ENCODE data around the gene PDZRN4. TPM values are rescaled to one million over a fixed set of nuclear protein-coding genes. Genes with fewer than 3 reads are reported as not detected.
"Not testable (repeated sequence)": the region's sequence is repeated elsewhere in the genome, so short reads cannot be mapped to it uniquely, and the experiment has no call there.

PDZRN4 gene
- total RNA-seq, 1 donor from 2014 or later = 0.22 TPM

DNA sequence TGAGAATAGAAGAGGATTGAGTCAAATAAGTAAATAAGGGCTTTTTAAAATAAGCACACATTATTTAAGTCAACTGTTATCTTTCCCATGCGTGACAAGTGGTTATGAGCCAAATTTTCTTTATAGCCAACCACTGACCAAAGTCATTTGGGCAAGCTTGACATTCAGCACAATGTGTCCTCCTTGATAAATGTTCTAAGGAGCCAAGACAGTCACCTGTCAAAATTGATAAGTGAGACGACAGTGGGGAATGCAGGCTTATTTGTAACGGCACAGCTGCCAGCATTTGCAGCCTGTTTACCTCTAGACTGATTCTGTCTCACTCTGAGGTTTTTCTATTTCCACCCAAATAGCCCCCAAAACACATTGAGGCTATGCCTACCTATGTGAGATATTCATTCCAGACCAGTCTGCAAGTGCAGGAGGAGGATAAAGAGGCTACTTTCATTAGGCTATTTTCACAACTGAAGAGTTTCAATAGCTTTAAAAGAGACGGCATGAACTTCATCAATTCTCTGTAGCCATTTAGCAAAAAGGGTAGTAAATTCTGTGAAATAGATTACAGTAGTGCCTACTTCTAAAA lies 339.5 kb downstream of the PDZRN4 start:
- DNase-seq = no peak
- ATAC-seq = no peak
- intact Hi-C loops (cut with micrococcal nuclease) = no loop called here

DNA sequence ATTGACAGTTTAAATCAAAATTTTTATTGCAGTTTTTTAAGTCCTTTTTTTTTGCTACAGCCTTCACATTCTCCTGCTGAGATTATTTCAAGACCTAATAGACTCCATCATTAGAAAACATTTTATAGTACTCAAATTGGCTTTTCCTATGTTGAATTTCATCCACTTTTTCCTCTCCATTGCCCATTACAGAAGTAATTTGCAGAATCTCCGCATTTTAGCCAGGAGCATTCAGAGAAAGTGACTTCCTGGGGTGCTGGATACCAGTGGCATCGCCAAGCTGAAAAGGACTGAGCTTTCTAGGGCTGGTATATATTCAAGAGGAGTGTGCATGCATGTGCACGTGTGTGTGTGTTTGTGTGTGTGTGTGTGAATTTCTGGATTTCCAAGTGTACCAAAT lies 340.8 kb downstream of the PDZRN4 start:
- ATAC-seq (no peak), DNase-seq (no peak)
- intact Hi-C loops (cut with micrococcal nuclease) = no loop called here

GRCh38 chr12:41530441-41530840 lies 342.3 kb downstream of the PDZRN4 start:
- intact Hi-C loops (cut with micrococcal nuclease) = no loop called here
- ATAC-seq (no peak), DNase-seq (no peak)

- DNase-seq = peak; percentile 86
- intact Hi-C loops (cut with micrococcal nuclease) = no loop called here
- ATAC-seq = peak; percentile 97
Observed at GRCh38 chr12:41531147-41531829, 343.2 kb downstream of the PDZRN4 start.

GRCh38 chr12:41532072-41532471 lies 344.0 kb downstream of the PDZRN4 start:
- intact Hi-C loops (cut with micrococcal nuclease) = no loop called here
- DNase-seq (no peak), ATAC-seq (no peak)

- intact Hi-C loops (cut with micrococcal nuclease) = no loop called here
- no peak for ATAC-seq
- no peak for DNase-seq
Observed at GRCh38 chr12:41536813-41537490, 348.8 kb downstream of the PDZRN4 start.

DNA sequence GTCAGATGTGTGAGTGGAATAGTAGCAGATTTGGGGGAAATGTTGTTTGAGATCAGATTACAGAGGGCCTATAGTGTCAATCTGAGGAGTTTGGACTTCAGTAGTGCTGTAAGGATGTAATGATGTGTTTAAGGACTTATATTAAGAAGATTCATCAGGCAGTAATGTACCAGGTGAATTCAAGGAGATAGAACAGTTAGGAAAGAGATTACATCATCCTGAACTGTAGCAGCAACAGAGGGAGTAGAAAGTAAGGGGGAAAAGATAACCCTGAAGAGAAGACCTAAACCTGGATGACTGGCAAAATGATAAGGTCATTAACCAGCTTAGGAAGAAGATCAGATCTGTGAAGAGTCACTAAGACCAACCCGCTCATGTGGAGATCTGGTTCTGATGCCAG lies 349.4 kb downstream of the PDZRN4 start:
- DNase-seq = no peak
- no peak for ATAC-seq
- intact Hi-C loops (cut with micrococcal nuclease) = no loop called here

DNA sequence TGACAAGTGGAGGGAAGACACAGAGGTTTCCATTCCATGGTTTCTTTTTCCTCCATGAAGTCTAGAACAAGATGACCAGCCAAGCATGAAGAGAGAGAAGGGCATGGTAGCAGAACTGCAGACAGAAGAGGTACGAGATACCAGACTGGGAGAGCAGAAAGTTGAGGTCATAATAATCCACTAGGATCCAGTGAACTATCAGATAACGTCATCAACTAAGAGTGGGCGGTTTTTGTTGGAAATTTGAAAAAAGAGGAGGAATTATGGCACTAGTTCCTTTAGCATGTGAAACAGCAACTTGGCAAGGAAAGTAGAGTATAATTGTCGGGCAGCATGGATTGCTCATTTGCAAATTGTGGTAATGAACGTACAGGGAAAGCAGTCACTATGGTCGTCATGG lies 357.6 kb downstream of the PDZRN4 start:
- intact Hi-C loops (cut with micrococcal nuclease) = no loop called here
- DNase-seq (no peak), ATAC-seq (no peak)

DNA sequence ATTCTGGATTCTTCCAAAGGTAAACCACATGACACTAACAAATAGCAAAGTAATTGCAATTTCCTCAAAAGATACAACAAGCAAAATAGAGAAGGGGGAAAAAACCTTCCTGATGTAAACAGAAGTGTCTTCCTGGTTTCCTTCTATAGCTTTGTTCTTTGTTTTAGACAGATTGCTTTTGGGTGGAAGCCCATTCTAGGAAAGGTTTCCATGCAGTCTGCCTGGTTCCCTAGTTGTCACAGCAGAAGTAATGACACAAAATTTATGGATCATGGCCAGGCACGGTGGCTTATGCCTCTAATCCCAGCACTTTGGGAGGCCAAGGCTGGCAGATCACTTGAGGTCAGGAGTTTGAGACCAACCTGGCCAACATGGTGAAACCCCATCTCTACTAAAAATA lies 359.0 kb downstream of the PDZRN4 start:
- ATAC-seq; intact Hi-C loops (cut with micrococcal nuclease); DNase-seq: not testable (repeated sequence)

GRCh38 chr12:41548926-41549325 lies 360.8 kb downstream of the PDZRN4 start:
- DNase-seq (no peak), ATAC-seq (no peak)
- intact Hi-C loops (cut with micrococcal nuclease) = no loop called here

- no peak for ATAC-seq
- intact Hi-C loops (cut with micrococcal nuclease) = no loop called here
- DNase-seq = no peak
Observed at GRCh38 chr12:41552588-41552987, 364.5 kb downstream of the PDZRN4 start.

DNA sequence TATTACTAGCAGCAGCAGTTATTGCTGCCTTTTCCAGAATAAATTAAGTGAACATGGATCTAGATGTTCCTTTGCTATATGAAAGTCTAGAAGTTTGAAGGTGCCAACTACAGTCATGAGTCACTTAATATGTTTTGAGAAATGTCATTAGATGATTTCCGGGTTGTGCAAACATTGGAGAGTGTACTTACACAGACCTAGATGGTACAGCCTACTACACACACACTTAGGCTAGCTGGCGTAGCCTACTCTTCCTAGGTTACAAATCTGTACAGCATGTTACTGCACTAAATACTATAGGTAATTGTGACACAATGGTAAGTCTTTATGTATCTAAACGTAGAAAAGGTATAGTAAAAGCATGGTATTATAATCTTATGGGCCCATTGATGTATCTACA lies 368.1 kb downstream of the PDZRN4 start:
- ATAC-seq (no peak), DNase-seq (no peak)
- intact Hi-C loops (cut with micrococcal nuclease) = no loop called here

GRCh38 chr12:41557344-41557743 lies 369.2 kb downstream of the PDZRN4 start:
- no peak for ATAC-seq
- no peak for DNase-seq
- intact Hi-C loops (cut with micrococcal nuclease) = no loop called here

- ATAC-seq (no peak), DNase-seq (no peak)
- intact Hi-C loops (cut with micrococcal nuclease) = no loop called here
Observed at GRCh38 chr12:41558671-41559070, 370.6 kb downstream of the PDZRN4 start.

- intact Hi-C loops (cut with micrococcal nuclease) = no loop called here
- DNase-seq (no peak), ATAC-seq (no peak)
Observed at GRCh38 chr12:41563051-41563450, 374.9 kb downstream of the PDZRN4 start.

- no peak for ATAC-seq
Observed at GRCh38 chr12:41564816-41565215, 376.7 kb downstream of the PDZRN4 start.

DNA sequence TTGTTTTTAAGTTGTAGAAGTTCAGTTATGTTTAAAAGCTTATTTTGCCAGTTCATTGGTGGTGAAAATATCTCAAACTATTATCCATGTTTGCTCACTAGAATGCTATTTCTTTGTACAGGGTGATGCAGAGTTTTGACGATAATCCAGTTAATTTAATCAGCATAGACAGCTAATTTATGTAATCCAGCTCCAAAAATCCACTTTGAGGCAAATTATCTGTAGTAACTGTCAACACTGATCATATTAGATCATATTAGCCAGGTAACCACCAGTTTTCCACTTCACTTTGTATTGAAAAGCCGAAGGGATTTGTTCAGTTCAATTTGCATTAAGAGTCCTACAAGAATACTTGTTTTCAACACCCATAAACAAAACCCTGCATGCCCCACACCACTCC lies 378.6 kb downstream of the PDZRN4 start:
- intact Hi-C loops (cut with micrococcal nuclease) = no loop called here
- DNase-seq (no peak), ATAC-seq (no peak)

More at GRCh38 chr12:41564816-41565215, 376.7 kb downstream of the PDZRN4 start:
- intact Hi-C loops (cut with micrococcal nuclease) = no loop called here
- no peak for DNase-seq

DNA sequence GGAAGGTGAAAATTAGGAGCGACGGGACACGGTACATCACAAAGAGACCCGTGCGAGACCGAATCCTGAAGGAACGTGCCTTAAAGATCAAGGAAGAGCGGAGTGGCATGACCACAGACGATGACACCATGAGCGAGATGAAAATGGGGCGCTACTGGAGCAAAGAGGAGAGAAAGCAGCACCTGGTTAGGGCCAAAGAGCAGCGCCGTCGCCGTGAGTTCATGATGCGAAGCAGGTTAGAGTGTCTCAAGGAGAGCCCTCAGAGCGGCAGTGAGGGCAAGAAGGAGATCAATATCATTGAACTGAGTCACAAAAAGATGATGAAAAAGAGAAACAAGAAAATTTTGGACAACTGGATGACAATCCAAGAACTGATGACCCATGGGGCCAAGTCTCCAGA lies 385.3 kb downstream of the PDZRN4 start:
- intact Hi-C loops (cut with micrococcal nuclease) = no loop called here
- DNase-seq = no peak
- ATAC-seq = no peak

DNA sequence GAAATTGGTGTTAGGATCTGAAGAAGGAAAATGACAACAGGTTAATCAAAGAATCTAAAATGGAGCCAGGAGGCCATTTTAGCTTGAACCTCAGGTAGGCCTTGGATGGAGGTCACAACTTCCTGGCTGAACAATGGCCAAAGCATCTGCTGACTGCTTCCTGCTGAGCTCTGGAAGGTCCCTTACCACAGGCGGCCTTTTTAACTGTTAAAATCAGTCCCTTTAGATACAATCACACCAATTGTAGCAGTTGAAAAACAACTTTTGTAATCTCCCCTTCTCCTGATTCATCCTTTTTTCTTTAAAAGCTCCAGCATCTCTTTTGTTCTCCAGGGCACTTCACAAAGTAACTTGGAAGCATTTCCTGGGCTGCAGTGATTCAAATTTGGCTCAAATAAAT lies 388.8 kb downstream of the PDZRN4 start:
- DNase-seq = no peak
- ATAC-seq = no peak
- intact Hi-C loops (cut with micrococcal nuclease) = no loop called here

DNA sequence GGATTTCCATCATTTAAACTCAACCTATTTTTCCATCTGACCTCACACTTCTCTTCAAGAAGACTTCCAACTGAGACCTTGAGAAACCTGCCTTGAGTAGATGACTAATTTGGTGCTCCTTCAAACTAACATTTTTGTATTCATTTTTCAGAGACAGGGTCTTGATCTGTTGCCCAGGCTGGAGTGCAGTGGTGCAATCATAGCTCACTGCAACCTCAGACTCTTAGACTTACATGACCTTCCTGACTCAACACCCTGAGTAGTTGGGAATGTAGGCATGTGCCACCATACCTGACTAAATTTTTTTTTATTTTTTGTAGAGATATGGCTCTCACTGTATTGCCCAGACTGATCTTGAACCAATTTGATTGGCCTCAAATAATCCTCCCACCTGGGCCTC lies 389.9 kb downstream of the PDZRN4 start:
- intact Hi-C loops (cut with micrococcal nuclease) = no loop called here
- DNase-seq (no peak), ATAC-seq (no peak)

GRCh38 chr12:41585784-41586183 lies 397.7 kb downstream of the PDZRN4 start:
- ATAC-seq (no peak), DNase-seq (no peak)
- intact Hi-C loops (cut with micrococcal nuclease) = no loop called here

Data from left ventricle myocardium superior (tissue), 1 donor.